MM.1S (cell line): ENCODE data around the gene FUZ.

Source experiments
- DNase-seq: peaks from one replicate; pipeline ENCODE4 v3.0.0-alpha.2; 2015
- H2AFZ ChIP-seq: fragments of 300-600 bp; sonication (generic); 2 replicates; pipeline ENCODE4 v1.6.0; 2016; ENCODE audit warnings: antibody characterized with exemption, low read length
- H3F3A ChIP-seq: fragments of 300-600 bp; sonication (generic); 2 replicates; pipeline ENCODE4 v1.6.1; 2016; ENCODE audit warnings: mild to moderate bottlenecking, antibody characterized with exemption, low read length, moderate library complexity, mixed read lengths; ENCODE audit not compliant: insufficient read depth
- H3K27ac ChIP-seq: fragments of 300-600 bp; sonication (generic); 2 replicates; pipeline ENCODE4 v1.5.1; 2016; ENCODE audit warnings: mild to moderate bottlenecking, low read length
- H3K27me3 ChIP-seq: fragments of 300-600 bp; sonication (generic); replicated peaks from 2 replicates; pipeline ENCODE4 v1.6.0; 2016; ENCODE audit warnings: low read length; ENCODE audit not compliant: insufficient read depth
- H3K36me3 ChIP-seq: fragments of 300-600 bp; sonication (generic); replicated peaks from 2 replicates; pipeline ENCODE4 v1.6.1; 2016; ENCODE audit warnings: mild to moderate bottlenecking, low read length, mixed read lengths; ENCODE audit not compliant: insufficient read depth
- H3K4me1 ChIP-seq: fragments of 300-600 bp; sonication (generic); 2 replicates; pipeline ENCODE4 v1.6.1; 2016; ENCODE audit warnings: low read length, mixed read lengths
- H3K4me2 ChIP-seq: fragments of 300-600 bp; sonication (generic); 2 replicates; pipeline ENCODE4 v1.6.0; 2016; ENCODE audit warnings: low read depth, low read length
- H3K4me3 ChIP-seq: fragments of 300-600 bp; sonication (generic); 2 replicates; pipeline ENCODE4 v1.5.1; 2016; ENCODE audit warnings: low read length, mixed read lengths
- H3K79me2 ChIP-seq: fragments of 300-600 bp; sonication (generic); 2 replicates; pipeline ENCODE4 v1.6.1; 2016; ENCODE audit warnings: mixed run types, low read length, mixed read lengths
- H3K9ac ChIP-seq: fragments of 300-600 bp; sonication (generic); 2 replicates; pipeline ENCODE4 v1.6.1; 2016; ENCODE audit warnings: low read length, mixed read lengths
- H3K9me2 ChIP-seq: fragments of 300-600 bp; sonication (generic); replicated peaks from 2 replicates; pipeline ENCODE4 v1.6.1; 2016; ENCODE audit warnings: mild to moderate bottlenecking, low read length, mixed read lengths; ENCODE audit not compliant: insufficient read depth
- H3K9me3 ChIP-seq: fragments of 300-600 bp; sonication (generic); replicated peaks from 2 replicates; pipeline ENCODE4 v1.6.1; 2016; ENCODE audit warnings: mild to moderate bottlenecking, low read length, mixed read lengths; ENCODE audit not compliant: insufficient read depth
- H4K20me1 ChIP-seq: fragments of 300-600 bp; sonication (generic); 2 replicates; pipeline ENCODE4 v1.6.1; 2016; ENCODE audit warnings: mild to moderate bottlenecking, low read length, moderate library complexity, mixed read lengths; ENCODE audit not compliant: insufficient read depth
- EZH2 ChIP-seq: fragments of 300-600 bp; sonication (generic); optimal IDR thresholded peaks from 2 replicates; pipeline ENCODE3; 2017; ENCODE audit warnings: low read depth, mild to moderate bottlenecking, antibody characterized with exemption, low read length, mixed read lengths
- EZH2phosphoT487 ChIP-seq: fragments of 300-600 bp; sonication (generic); IDR thresholded peaks from 2 replicates; pipeline ENCODE4 v1.6.1; 2018; ENCODE audit warnings: antibody characterized with exemption, low read length
- TF ChIP-seq, protein P1 (sequence below): fragments of 300-600 bp; sonication (generic); IDR thresholded peaks from 2 replicates; pipeline ENCODE4 v1.5.1; 2016; ENCODE audit warnings: antibody characterized with exemption, low read length, mixed read lengths

FUZ gene

DNA sequence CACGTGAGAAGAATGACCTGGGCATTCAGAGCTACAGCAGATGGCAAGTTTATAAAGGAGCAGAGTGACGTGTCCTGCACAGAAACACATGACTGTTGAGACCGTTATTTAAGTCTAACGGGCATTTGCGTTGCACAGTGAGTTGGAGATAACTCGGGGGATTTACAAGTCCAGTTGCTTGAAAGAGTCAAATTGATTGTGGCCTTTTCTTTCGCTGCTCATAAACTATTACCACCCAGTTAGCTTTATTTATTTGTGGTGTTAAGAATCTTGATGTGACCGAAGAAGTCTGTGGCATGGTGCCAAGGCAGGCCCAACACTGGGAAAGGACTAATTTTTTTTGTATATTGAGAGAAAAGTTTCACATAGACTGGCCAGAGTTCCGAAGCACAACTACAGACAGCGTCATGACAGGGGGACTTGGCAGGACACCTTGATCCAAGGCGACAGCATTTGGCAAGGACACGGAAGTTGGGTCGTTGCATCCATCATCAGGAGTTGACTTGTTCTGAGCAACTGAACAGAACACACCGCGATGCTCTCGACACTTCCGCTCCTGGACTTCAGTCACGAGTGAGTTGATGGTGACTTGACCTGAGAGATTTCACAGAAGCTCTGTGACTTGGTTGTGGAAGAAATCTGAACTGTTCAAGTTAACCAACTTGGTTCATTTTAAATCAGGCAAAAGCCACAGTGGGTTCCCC lies 25.9 kb upstream of the FUZ start:
- no peak for DNase-seq
- Histone ChIP-seq H3K27me3 (no peaks in the 10 kb centered on the region), H3K9me3 (no peaks in the 10 kb centered on the region), H3K9me2 (no peaks in the 10 kb centered on the region), H3K36me3 (no peaks in the 10 kb centered on the region), H3K79me2 (no peaks in the 10 kb centered on the region), H3K4me2 (no peak overlapping the region), H3F3A (no peaks in the 10 kb centered on the region; the same call in 1 of the 2 replicates), H3K4me1 (no peaks in the 10 kb centered on the region), H3K4me3 (no peak overlapping the region), H3K27ac (no peak overlapping the region), H3K9ac (no peak overlapping the region), H2AFZ (no peak overlapping the region), H4K20me1 (no peaks in the 10 kb centered on the region)
- TF ChIP-seq EZH2phosphoT487 (no peak), EZH2 (no peak)
- TF ChIP-seq, protein P1, sequence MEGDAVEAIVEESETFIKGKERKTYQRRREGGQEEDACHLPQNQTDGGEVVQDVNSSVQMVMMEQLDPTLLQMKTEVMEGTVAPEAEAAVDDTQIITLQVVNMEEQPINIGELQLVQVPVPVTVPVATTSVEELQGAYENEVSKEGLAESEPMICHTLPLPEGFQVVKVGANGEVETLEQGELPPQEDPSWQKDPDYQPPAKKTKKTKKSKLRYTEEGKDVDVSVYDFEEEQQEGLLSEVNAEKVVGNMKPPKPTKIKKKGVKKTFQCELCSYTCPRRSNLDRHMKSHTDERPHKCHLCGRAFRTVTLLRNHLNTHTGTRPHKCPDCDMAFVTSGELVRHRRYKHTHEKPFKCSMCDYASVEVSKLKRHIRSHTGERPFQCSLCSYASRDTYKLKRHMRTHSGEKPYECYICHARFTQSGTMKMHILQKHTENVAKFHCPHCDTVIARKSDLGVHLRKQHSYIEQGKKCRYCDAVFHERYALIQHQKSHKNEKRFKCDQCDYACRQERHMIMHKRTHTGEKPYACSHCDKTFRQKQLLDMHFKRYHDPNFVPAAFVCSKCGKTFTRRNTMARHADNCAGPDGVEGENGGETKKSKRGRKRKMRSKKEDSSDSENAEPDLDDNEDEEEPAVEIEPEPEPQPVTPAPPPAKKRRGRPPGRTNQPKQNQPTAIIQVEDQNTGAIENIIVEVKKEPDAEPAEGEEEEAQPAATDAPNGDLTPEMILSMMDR: no peak

DNA sequence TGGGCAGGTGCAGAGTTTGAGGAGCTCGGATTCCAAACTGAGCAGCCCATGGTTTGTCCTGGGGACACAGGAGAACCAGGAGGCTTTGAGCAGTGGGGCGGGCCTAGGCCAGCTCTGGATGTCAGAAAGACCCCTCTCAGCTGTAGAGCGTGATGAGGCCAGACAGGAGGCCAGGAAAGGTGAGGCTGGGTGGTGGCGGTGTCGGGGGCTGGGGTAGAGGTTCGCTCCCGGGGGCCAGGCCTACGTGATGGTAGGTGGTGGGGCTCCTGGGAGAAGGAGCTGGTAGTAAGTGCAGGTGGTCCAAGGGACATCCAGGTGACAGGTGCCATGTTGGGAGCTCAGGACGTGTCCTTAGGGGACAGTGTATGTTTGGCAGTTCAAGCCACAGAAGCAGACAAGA lies 24.3 kb upstream of the FUZ start:
- H2AFZ ChIP-seq: no peak overlapping the region
- H3K9me2 ChIP-seq: no peaks in the 10 kb centered on the region
- H3K4me3 ChIP-seq: no peak overlapping the region
- H3K36me3 ChIP-seq: no peaks in the 10 kb centered on the region
- no peaks in the 10 kb centered on the region; the same call in 1 of the 2 replicates for H3F3A ChIP-seq
- H3K27ac ChIP-seq: no peak overlapping the region
- H3K27me3 ChIP-seq: no peaks in the 10 kb centered on the region
- no peak overlapping the region for H3K9ac ChIP-seq
- no peaks in the 10 kb centered on the region for H3K4me1 ChIP-seq
- no peaks in the 10 kb centered on the region for H3K9me3 ChIP-seq
- DNase-seq: no peak
- H3K79me2 ChIP-seq: no peaks in the 10 kb centered on the region
- no peaks in the 10 kb centered on the region for H4K20me1 ChIP-seq
- TF ChIP-seq, protein P1: no peak
- TF ChIP-seq EZH2phosphoT487 (no peak), EZH2 (no peak)
- no peak overlapping the region for H3K4me2 ChIP-seq

DNA sequence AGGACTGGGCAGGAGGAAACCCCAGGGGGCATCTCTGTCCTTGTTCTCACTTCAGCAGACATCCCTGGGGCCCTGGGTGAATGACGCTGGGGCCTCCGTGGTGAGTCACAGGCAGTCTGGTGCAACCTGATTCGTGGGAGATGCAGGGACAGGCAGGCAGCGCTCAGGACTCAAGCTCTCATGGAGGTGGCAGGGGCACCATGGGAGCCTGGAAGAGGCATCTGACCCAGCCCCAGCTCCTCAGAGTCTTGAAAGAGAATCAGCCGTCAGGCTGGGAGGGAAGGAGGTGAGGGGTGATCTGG lies 23.9 kb upstream of the FUZ start:
- no peaks in the 10 kb centered on the region for H3K9me2 ChIP-seq
- no peak overlapping the region for H3K9ac ChIP-seq
- TF ChIP-seq EZH2phosphoT487 (no peak), EZH2 (no peak)
- TF ChIP-seq, protein P1: no peak
- H3F3A ChIP-seq: no peaks in the 10 kb centered on the region; the same call in 1 of the 2 replicates
- no peaks in the 10 kb centered on the region for H3K27me3 ChIP-seq
- H3K4me1 ChIP-seq: no peaks in the 10 kb centered on the region
- no peaks in the 10 kb centered on the region for H3K36me3 ChIP-seq
- no peak overlapping the region for H2AFZ ChIP-seq
- no peaks in the 10 kb centered on the region for H3K9me3 ChIP-seq
- no peaks in the 10 kb centered on the region for H3K79me2 ChIP-seq
- DNase-seq: no peak
- H3K27ac ChIP-seq: no peak overlapping the region
- H3K4me2 ChIP-seq: no peak overlapping the region
- no peak overlapping the region for H3K4me3 ChIP-seq
- H4K20me1 ChIP-seq: no peaks in the 10 kb centered on the region
